Prostate gland (tissue), 2 donors: ENCODE results near the gene ADAMTS2. TPM values are rescaled to one million over a fixed set of nuclear protein-coding genes. Genes with fewer than 3 reads are reported as not detected.

Source experiments
- DNase-seq: peaks from one replicate; pipeline ENCODE4 v3.0.0-alpha.2; 2019; ENCODE audit warnings: low spot score
- H3K27ac ChIP-seq, 2 donors: fragments of 200-600 bp; sonication (generic); 2 replicates each; pipeline ENCODE4 v1.5.1; 2017 to 2019
- H3K27me3 ChIP-seq: fragments of 200-600 bp; sonication (generic); replicated peaks from 2 replicates; pipeline ENCODE4 v1.5.1; 2019; ENCODE audit not compliant: insufficient read depth
- H3K36me3 ChIP-seq, 2 donors: fragments of 200-600 bp; sonication (generic); 1 replicate in 1 of 2; 2 replicates in 1 of 2; pipeline versions ENCODE4 v1.5.1 to v1.8.1; 2017 to 2019
- H3K4me1 ChIP-seq: fragments of 200-600 bp; sonication (generic); replicated peaks from 2 replicates; pipeline ENCODE4 v1.5.1; 2019
- H3K4me3 ChIP-seq, 2 donors: fragments of 200-600 bp; sonication (generic); 2 replicates each; pipeline ENCODE4 v1.5.1; 2017 to 2019
- H3K9me3 ChIP-seq: fragments of 200-600 bp; sonication (generic); 2 replicates; pipeline ENCODE4 v1.5.1; 2017
- POLR2A ChIP-seq: fragments of 450-650 bp; IDR thresholded peaks from one replicate; pipeline ENCODE4 v1.6.1; 2016; ENCODE audit warnings: antibody characterized with exemption, mild to moderate bottlenecking
- POLR2AphosphoS5 ChIP-seq: sonication (generic); formaldehyde crosslinking; IDR thresholded peaks from one replicate; pipeline ENCODE4 v1.6.1; 2017; ENCODE audit warnings: antibody characterized with exemption
- WGBS: methylation state at CpG from one replicate; pipeline ENCODE4 v1.1.5; 2018; 5-methylcytosine and 5-hydroxymethylcytosine counted together
- intact Hi-C: fragments of 100-400 bp; cut with DNase I; formaldehyde crosslinking; loops from one replicate; pipeline ENCODE4 v1.14.2; 2022
- total RNA-seq, 2 donors: library from RNA; depleted of rRNA; stranded (reverse); fragments of >200 nt; gene quantifications; one replicate each; pipeline ENCODE4 v1.1.0, GENCODE V29; 2016
- TF ChIP-seq, protein P1 (sequence below), 4 experiments: fragments of 200-600 bp in 2 of 4; fragments of 450-650 bp in 2 of 4; sonication (generic) in 2 of 4; IDR thresholded peaks; 1 replicate in 3 of 4; 2 replicates in 1 of 4; pipeline ENCODE4 v1.5.1; 2016 to 2019; ENCODE audit warnings: antibody characterized with exemption in 4 of 4, mild to moderate bottlenecking in 2 of 4, moderate library complexity in 2 of 4

Gene ADAMTS2
- total RNA-seq, 2 donors from 2014 or later, result 2.0 to 20.3 TPM

DNA sequence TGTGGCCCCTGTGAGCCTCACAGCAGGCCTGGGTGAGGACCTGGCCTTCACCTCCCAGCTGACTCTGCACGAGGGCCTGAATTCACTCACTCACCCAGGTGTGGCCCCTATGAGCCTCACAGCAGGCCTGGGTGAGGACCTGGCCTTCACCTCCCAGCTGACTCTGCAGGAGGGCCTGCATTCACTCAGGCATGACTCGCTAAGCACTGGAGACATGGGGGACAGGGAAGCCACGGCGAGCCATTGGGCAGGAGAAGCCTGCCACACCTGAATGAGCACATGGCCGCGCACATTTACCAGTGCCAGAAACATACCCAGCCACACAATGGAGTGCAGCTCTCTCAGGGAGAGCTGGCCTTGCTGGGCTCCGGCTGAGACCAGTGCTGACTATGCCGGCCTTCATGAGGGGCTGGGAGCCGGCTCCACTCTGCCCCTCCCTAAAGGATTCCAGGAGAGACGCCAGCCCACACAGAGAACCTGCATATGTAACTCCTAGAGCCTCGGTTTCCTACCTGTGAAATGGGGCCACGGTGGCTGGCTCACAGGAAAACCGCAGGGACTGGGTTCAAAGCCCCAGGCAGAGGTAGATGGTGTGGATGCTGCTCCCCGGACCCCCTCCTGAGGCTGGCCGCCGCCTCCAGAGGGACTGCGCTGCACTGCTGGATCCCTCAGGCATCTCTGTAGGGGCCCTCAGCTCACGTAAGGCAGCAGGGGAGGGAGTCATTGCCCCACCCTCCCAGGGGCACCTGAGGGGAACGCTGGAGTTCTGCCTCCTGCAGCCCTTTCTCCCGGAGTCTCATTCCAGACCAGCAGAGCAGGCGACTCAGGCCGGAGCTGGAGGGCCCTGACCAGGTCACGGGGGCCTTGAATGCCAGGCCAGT is 7.2 kb downstream of the ADAMTS2 start:
- H3K4me1 ChIP-seq, result no peaks in the 10 kb centered on the region
- H3K4me3 ChIP-seq, result no peak overlapping the region
- intact Hi-C loops, result no loop called here
- H3K27ac ChIP-seq, result no peak overlapping the region
- no peak for DNase-seq
- no peaks in the 10 kb centered on the region for H3K36me3 ChIP-seq
- 84% methylated on average over 18 of the region's 23 CpGs for WGBS
- H3K27me3 ChIP-seq, result peaks cover 5% of the 10 kb centered on the region
- H3K9me3 ChIP-seq, result no peaks in the 10 kb centered on the region
- TF ChIP-seq POLR2A (no peak), POLR2AphosphoS5 (no peak)
- TF ChIP-seq, protein P1, sequence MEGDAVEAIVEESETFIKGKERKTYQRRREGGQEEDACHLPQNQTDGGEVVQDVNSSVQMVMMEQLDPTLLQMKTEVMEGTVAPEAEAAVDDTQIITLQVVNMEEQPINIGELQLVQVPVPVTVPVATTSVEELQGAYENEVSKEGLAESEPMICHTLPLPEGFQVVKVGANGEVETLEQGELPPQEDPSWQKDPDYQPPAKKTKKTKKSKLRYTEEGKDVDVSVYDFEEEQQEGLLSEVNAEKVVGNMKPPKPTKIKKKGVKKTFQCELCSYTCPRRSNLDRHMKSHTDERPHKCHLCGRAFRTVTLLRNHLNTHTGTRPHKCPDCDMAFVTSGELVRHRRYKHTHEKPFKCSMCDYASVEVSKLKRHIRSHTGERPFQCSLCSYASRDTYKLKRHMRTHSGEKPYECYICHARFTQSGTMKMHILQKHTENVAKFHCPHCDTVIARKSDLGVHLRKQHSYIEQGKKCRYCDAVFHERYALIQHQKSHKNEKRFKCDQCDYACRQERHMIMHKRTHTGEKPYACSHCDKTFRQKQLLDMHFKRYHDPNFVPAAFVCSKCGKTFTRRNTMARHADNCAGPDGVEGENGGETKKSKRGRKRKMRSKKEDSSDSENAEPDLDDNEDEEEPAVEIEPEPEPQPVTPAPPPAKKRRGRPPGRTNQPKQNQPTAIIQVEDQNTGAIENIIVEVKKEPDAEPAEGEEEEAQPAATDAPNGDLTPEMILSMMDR (IDR thresholded peaks at IDR 0.05), result no peak

DNA sequence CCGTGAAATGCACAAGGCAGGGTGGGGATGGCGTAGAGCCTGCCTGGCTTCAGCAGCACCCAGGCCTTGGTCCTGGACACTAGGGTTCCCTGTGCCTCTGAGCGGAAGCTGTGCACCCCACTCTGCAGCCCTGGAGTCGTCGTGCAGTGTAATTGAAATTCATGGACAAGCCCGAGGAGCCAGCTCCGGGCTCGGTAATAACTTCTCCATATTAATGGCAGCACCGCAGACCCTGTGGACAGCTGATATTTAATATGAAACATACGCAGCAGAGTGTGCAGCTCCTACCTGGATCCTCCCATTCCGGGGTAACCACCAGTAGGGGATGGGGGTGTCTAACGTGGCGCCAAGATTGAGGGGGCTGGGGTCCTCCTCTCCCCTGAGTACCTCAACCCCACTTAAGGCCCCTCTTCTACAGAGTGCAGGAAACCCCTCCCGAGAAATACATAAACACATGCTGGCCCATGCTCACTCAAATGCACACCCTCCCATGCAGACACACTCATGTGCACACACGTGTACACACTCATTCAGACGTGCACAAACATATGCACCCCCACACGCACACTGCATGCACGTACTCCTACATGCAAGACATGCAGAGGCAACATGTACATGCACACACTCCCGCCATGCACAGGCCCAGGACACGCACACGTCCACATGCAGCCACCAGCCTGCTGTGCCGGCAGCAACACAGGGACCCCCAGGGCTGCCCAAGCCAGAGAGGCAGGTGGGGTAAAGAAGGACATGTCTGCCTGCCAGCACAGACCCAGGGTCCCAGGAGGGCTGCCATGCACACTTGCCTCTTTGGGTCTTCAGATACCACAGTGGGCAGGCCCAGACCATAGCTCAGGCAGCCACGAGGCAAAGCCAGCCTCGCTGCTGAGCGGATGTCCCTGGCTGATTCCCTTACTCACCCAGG is 8.1 kb downstream of the ADAMTS2 start:
- no peak overlapping the region for H3K27ac ChIP-seq
- TF ChIP-seq, protein P1 (IDR thresholded peaks at IDR 0.05), result no peak
- no peak for TF ChIP-seq POLR2A
- TF ChIP-seq POLR2AphosphoS5, result no peak
- DNase-seq, result no peak
- no peaks in the 10 kb centered on the region for H3K36me3 ChIP-seq
- no peak overlapping the region for H3K4me3 ChIP-seq
- intact Hi-C loops, result no loop called here
- H3K9me3 ChIP-seq, result no peaks in the 10 kb centered on the region
- H3K4me1 ChIP-seq, result no peaks in the 10 kb centered on the region
- no peaks in the 10 kb centered on the region for H3K27me3 ChIP-seq
- 81% methylated on average over 25 of the region's 25 CpGs for WGBS

DNA sequence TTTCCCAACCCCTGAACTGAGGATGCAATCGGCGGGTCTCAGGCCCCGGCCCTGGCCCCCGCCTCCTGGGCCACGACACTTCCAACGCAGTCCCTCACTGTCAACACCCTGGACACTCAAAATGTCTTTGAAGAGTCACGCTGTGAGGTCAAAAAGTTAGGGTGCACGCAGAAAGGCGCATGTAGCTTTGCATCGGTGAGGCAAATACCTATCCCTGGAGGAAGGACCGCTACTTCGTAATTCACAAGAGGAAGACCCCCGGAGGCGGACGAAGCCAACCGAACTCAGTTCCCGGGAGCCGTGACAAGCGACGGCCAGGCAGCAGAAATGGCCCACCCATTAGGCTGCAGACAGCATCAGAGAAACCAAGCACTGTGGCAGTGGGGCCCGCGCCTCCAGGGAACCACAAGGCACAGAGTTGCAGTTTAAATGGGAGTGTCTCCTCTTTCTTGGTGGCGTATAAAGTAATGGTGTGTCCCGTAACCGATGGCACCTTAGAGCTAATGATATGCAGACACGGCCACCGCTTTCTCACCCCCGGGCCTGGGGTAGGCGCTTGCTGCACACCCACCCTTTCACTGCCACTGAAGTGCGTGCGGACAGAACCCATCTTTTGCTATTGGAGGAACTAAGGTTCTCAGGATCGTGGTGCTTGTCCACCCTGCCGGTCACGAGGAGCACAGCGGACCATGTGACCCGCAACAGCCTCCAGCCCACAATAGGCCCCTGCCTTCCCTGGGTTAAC is 9.0 kb downstream of the ADAMTS2 start:
- Histone ChIP-seq H3K9me3 (no peaks in the 10 kb centered on the region), H3K27me3 (no peaks in the 10 kb centered on the region), H3K36me3 (no peaks in the 10 kb centered on the region), H3K27ac (no peak overlapping the region), H3K4me3 (no peak overlapping the region), H3K4me1 (no peaks in the 10 kb centered on the region)
- no peak for DNase-seq
- intact Hi-C loops, result no loop called here
- WGBS, result 76% methylated on average over 36 of the region's 36 CpGs
- TF ChIP-seq POLR2A, result no peak
- TF ChIP-seq POLR2AphosphoS5, result no peak
- TF ChIP-seq, protein P1 (IDR thresholded peaks at IDR 0.05), result no peak

DNA sequence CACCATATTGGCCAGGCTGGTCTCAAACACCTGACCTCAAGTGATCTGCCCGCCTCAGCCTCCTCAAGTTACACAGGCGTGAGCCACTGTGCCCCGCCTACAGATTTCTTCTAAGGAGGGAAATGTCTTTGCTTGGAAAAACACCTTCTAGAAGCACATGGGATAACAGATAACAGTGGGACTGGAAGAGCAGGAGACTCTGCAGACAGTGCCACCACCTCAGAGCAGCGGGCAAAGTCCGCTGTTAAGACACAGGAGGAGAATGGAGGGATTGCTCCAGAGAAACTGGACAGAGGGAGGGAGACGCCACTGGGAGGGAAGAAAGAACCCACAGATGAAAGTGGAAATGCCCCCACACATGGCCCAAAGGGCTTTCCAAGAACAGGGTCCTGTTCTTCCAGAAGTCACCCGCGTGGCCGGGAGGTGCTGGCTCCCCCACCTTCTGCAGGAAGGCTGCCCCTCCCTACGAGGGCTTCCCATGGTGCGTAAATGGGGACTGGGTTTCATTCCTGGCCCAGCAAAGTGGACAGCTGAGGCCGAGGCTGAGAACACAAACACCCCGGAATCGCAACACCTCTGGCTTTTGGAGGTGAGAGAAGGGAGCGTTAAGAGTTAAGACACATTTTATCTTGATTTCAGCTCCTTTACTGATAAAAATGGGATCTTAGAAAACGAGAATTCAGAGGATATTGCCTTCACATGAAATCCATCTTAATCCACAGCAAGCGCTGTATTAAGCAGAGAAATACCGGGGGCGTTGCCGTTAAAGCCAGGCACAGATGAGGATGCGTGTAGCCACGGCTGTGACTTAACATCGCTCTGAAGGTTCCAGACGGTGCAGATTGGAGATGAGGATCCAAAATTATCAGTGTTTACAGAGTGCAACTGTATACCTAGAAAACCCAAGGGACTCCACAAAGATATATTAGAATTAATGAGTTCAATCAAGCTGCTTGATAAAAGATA is 11.2 kb downstream of the ADAMTS2 start:
- Histone ChIP-seq H3K27ac (no peak overlapping the region), H3K27me3 (no peaks in the 10 kb centered on the region), H3K4me3 (no peak overlapping the region), H3K4me1 (no peaks in the 10 kb centered on the region), H3K36me3 (no peaks in the 10 kb centered on the region), H3K9me3 (no peaks in the 10 kb centered on the region)
- intact Hi-C loops, result no loop called here
- DNase-seq, result no peak
- TF ChIP-seq POLR2A (no peak), POLR2AphosphoS5 (no peak)
- TF ChIP-seq, protein P1 (IDR thresholded peaks at IDR 0.05), result no peak
- 74% methylated on average over 24 of the region's 24 CpGs for WGBS
